Hepatocyte (in vitro differentiated cells): ENCODE data around the gene SPSB4. TPM values are rescaled to one million over a fixed set of nuclear protein-coding genes. Genes with fewer than 3 reads are reported as not detected.

Source experiments
- DNase-seq: peaks from one replicate; pipeline ENCODE4 v3.0.0-alpha.2; 2016; ENCODE audit warnings: low spot score
- H2AFZ ChIP-seq: fragments of 200-600 bp; sonication (generic); 2 replicates; pipeline ENCODE4 v1.6.0; 2016; ENCODE audit warnings: antibody characterized with exemption, mild to moderate bottlenecking
- H3K27ac ChIP-seq: fragments of 200-600 bp; sonication (generic); 2 replicates; pipeline ENCODE4 v1.5.1; 2016; ENCODE audit warnings: mild to moderate bottlenecking
- H3K27me3 ChIP-seq: fragments of 200-600 bp; sonication (generic); 2 replicates; pipeline ENCODE4 v1.6.1; 2016
- H3K36me3 ChIP-seq: fragments of 200-600 bp; sonication (generic); replicated peaks from 2 replicates; pipeline ENCODE4 v1.5.1; 2016; ENCODE audit warnings: low read depth; ENCODE audit not compliant: insufficient read depth
- H3K4me1 ChIP-seq: fragments of 200-600 bp; sonication (generic); 2 replicates; pipeline ENCODE4 v1.5.1; 2016; ENCODE audit warnings: mild to moderate bottlenecking, moderate library complexity; ENCODE audit not compliant: insufficient read depth
- H3K4me2 ChIP-seq: fragments of 200-600 bp; sonication (generic); 2 replicates; pipeline ENCODE4 v1.6.0; 2016
- H3K4me3 ChIP-seq: fragments of 200-600 bp; sonication (generic); 2 replicates; pipeline ENCODE4 v1.5.1; 2016; ENCODE audit warnings: mild to moderate bottlenecking
- H3K79me2 ChIP-seq: fragments of 200-600 bp; sonication (generic); 2 replicates; pipeline ENCODE4 v1.6.0; 2017; ENCODE audit warnings: mild to moderate bottlenecking
- H3K9me2 ChIP-seq: fragments of 200-600 bp; sonication (generic); replicated peaks from 2 replicates; pipeline ENCODE4 v1.6.0; 2017; ENCODE audit warnings: mild to moderate bottlenecking; ENCODE audit not compliant: insufficient read depth
- H3K9me3 ChIP-seq: fragments of 200-600 bp; sonication (generic); 2 replicates; pipeline ENCODE4 v1.5.1; 2016; ENCODE audit warnings: low read depth, mild to moderate bottlenecking
- H4K20me1 ChIP-seq: fragments of 200-600 bp; sonication (generic); 2 replicates; pipeline ENCODE4 v1.6.0; 2016; ENCODE audit warnings: mild to moderate bottlenecking; ENCODE audit not compliant: insufficient read depth, poor library complexity, severe bottlenecking
- EZH2 ChIP-seq: fragments of 200-600 bp; sonication (generic); IDR thresholded peaks from 2 replicates; pipeline ENCODE4 v1.6.1; 2016; ENCODE audit warnings: antibody characterized with exemption, mild to moderate bottlenecking, borderline replicate concordance
- EZH2phosphoT487 ChIP-seq: fragments of 200-600 bp; sonication (generic); IDR thresholded peaks from one replicate; pipeline ENCODE4 v1.6.1; 2018; ENCODE audit warnings: antibody characterized with exemption, mild to moderate bottlenecking, low read depth, moderate library complexity; ENCODE audit not compliant: unreplicated experiment, severe bottlenecking
- WGBS: methylation state at CpG from one replicate; pipeline ENCODE4 v1.1.6; 2016; ENCODE audit warnings: low lambda C conversion rate; ENCODE audit errors: missing lambda C conversion rate; 5-methylcytosine and 5-hydroxymethylcytosine counted together
- polyA plus RNA-seq: library from polyadenylated mRNA; unstranded; fragments of >200 nt; fragmentation: Nextera tagmentation; extraction: Ambion mirVana; gene quantifications from 2 replicates; pipeline ENCODE4 v1.2.1, GENCODE V29; 2016
- total RNA-seq: library from RNA; depleted of rRNA; stranded (reverse); fragments of >200 nt; gene quantifications from 2 replicates; pipeline ENCODE4 v1.2.3, GENCODE V29; 2014
- TF ChIP-seq, protein P1 (sequence below): fragments of 200-600 bp; sonication (generic); IDR thresholded peaks from 2 replicates; pipeline ENCODE4 v1.5.1; 2016; ENCODE audit warnings: antibody characterized with exemption, mild to moderate bottlenecking; ENCODE audit not compliant: poor library complexity

Gene SPSB4
- total and polyA plus RNA-seq, 2 experiments from 2014 or later, result 1.0 to 1.3 TPM

DNA sequence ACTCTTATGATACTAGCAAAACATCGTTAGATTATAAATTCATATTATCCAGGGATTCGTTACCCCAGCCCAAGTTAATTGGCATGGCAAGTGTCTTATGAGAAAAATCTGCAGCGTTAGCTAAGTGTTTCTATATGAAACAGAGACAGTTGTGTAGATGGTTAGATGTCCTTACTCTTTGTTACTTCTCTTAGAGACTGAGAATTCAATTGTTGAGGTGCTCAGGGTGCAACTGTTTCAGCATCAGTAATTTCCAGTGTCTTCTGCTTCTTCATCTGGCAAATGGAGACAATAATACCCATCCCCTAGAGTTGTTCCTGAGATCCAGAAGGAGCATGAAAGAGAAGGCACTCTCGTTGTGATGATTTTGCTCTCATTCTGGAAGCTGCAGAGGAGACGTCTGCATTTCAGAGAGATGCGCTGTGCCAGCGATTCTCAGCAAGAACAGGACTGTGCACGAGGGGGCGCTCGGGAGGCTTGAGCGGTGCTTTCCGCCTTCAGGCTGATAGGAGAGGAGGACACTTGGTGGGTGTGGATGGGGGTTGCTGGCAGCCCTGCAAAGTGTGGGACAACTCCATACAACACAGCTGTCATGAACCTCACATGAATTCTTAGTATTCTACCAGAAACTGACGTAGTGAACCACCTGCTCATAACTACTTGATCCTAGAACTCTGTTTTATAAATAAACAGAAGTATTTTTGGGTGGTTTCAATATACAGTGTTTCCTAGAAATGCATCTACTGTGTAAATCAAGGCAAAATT is 39.7 kb upstream of the SPSB4 start:
- no peak overlapping the region for H3K4me2 ChIP-seq
- H3K4me1 ChIP-seq, result no peaks in the 10 kb centered on the region
- DNase-seq, result peak; percentile 89
- H3K9me3 ChIP-seq, result no peaks in the 10 kb centered on the region
- H4K20me1 ChIP-seq, result no peaks in the 10 kb centered on the region
- no peaks in the 10 kb centered on the region for H3K27me3 ChIP-seq
- 19% methylated on average over 13 of the region's 13 CpGs for WGBS
- no peaks in the 10 kb centered on the region for H3K36me3 ChIP-seq
- no peaks in the 10 kb centered on the region for H3K79me2 ChIP-seq
- H2AFZ ChIP-seq, result no peak overlapping the region
- no peak overlapping the region for H3K4me3 ChIP-seq
- H3K9me2 ChIP-seq, result no peaks in the 10 kb centered on the region
- H3K27ac ChIP-seq, result no peak overlapping the region
- no peak for TF ChIP-seq EZH2
- TF ChIP-seq, protein P1, sequence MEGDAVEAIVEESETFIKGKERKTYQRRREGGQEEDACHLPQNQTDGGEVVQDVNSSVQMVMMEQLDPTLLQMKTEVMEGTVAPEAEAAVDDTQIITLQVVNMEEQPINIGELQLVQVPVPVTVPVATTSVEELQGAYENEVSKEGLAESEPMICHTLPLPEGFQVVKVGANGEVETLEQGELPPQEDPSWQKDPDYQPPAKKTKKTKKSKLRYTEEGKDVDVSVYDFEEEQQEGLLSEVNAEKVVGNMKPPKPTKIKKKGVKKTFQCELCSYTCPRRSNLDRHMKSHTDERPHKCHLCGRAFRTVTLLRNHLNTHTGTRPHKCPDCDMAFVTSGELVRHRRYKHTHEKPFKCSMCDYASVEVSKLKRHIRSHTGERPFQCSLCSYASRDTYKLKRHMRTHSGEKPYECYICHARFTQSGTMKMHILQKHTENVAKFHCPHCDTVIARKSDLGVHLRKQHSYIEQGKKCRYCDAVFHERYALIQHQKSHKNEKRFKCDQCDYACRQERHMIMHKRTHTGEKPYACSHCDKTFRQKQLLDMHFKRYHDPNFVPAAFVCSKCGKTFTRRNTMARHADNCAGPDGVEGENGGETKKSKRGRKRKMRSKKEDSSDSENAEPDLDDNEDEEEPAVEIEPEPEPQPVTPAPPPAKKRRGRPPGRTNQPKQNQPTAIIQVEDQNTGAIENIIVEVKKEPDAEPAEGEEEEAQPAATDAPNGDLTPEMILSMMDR, result peak; percentile 83

DNA sequence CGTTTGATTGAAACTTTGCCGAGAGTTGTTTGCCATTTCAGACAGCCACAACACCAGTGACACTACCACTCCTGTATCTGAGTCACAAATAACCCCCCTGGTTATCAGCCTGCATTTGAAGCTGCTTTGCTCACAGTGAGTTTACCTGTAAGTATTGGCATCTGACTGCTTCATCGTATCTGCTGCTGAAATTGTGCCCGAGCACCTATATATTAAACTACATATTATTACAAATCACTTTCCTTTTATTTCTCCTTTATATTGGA is 39.2 kb upstream of the SPSB4 start:
- Histone ChIP-seq H3K9me2 (no peaks in the 10 kb centered on the region), H3K4me1 (no peaks in the 10 kb centered on the region), H3K4me3 (no peak overlapping the region), H3K79me2 (no peaks in the 10 kb centered on the region), H3K36me3 (no peaks in the 10 kb centered on the region), H3K27me3 (no peaks in the 10 kb centered on the region), H3K27ac (no peak overlapping the region), H2AFZ (no peak overlapping the region), H3K9me3 (no peaks in the 10 kb centered on the region), H4K20me1 (no peaks in the 10 kb centered on the region), H3K4me2 (no peak overlapping the region)
- no peak for DNase-seq
- WGBS, result 57% methylated on average over 4 of the region's 4 CpGs
- TF ChIP-seq EZH2 (no peak), EZH2phosphoT487 (no peak)
- TF ChIP-seq, protein P1, result no peak

DNA sequence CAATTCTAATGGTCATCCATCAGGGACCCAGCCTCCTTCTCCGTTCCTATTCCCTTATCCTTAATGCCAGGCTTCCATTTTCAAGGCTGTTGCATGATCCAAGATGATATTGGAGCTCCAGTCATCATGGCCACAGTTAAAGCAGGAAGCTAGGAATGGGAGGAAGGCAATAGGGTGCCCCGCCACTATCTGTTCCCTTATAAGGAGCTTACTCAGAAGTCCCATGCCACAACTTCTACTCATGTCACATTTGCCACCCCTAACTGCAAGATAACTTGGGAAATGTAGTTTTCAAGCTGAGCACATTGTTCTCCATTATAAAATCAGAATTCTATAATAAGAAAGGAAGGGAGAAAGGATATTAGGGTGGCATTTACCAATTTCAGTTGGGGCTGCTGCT is 38.6 kb upstream of the SPSB4 start:
- H3K36me3 ChIP-seq, result no peaks in the 10 kb centered on the region
- no peaks in the 10 kb centered on the region for H4K20me1 ChIP-seq
- H2AFZ ChIP-seq, result no peak overlapping the region
- no peak overlapping the region for H3K4me2 ChIP-seq
- no peaks in the 10 kb centered on the region for H3K27me3 ChIP-seq
- DNase-seq, result no peak
- no peaks in the 10 kb centered on the region for H3K4me1 ChIP-seq
- TF ChIP-seq, protein P1, result no peak
- TF ChIP-seq EZH2 (no peak), EZH2phosphoT487 (no peak)
- no peak overlapping the region for H3K4me3 ChIP-seq
- H3K9me2 ChIP-seq, result no peaks in the 10 kb centered on the region
- WGBS, result 83% methylated on average over 2 of the region's 2 CpGs
- no peak overlapping the region for H3K27ac ChIP-seq
- no peaks in the 10 kb centered on the region for H3K9me3 ChIP-seq
- H3K79me2 ChIP-seq, result no peaks in the 10 kb centered on the region
